Measurements from ENCODE around the gene ZBTB38.

DNA sequence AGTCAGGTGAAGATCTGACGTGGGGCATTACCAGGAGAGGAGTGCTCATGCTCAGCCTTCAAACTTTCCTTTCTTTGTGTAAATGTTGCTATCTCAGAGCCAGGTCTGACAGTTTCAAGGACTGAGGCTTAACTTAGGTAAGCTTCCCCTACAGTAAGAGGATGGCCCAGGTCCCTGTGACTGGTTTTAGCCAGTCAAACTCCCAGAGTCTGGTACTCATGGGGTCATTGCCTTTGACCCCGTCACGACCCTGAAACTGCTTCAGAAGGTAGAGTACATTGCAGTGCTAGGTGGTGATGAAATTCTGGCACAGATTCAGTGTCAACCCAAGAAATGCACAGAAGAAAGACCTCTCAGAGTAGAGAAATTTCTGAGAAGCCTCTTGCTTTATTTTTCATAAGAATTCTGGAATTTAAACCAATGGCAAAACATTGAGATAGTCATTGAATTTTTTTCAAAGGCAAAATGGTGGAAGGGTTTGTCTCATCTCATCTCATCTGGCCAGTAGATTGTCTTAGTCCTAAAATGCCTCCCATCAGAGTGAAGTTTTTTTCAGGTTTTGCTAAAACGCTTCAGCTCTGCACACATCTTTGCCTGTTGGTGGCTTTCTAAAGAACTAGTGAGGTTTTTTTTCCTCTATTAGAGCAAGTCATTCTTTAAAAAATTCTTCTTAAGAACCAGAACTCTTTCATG is 23.1 kb downstream of the ZBTB38 start:
- TF ChIP-seq, protein P1, sequence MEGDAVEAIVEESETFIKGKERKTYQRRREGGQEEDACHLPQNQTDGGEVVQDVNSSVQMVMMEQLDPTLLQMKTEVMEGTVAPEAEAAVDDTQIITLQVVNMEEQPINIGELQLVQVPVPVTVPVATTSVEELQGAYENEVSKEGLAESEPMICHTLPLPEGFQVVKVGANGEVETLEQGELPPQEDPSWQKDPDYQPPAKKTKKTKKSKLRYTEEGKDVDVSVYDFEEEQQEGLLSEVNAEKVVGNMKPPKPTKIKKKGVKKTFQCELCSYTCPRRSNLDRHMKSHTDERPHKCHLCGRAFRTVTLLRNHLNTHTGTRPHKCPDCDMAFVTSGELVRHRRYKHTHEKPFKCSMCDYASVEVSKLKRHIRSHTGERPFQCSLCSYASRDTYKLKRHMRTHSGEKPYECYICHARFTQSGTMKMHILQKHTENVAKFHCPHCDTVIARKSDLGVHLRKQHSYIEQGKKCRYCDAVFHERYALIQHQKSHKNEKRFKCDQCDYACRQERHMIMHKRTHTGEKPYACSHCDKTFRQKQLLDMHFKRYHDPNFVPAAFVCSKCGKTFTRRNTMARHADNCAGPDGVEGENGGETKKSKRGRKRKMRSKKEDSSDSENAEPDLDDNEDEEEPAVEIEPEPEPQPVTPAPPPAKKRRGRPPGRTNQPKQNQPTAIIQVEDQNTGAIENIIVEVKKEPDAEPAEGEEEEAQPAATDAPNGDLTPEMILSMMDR (IDR thresholded peaks at IDR 0.05) = no peak
- TF ChIP-seq POLR2A (IDR thresholded peaks at IDR 0.05) = no peak
- no peak for TF ChIP-seq POLR2AphosphoS5 (IDR thresholded peaks at IDR 0.05)
